SU-DHL-6 (cell line): ENCODE measurements around the gene FAM53A.

Experiments used
- CTCF ChIP-seq: fragments of 200-600 bp; sonication (generic); IDR thresholded peaks from one replicate; pipeline ENCODE4 v1.5.1; 2017; ENCODE audit warnings: antibody characterized with exemption, mild to moderate bottlenecking, low read length, moderate library complexity; ENCODE audit not compliant: insufficient read depth, poor library complexity, severe bottlenecking
- EZH2phosphoT487 ChIP-seq: fragments of 200-600 bp; sonication (generic), shearing (Covaris generic); conservative IDR thresholded peaks from 2 replicates; pipeline ENCODE4 v1.6.1; 2018; ENCODE audit warnings: mild to moderate bottlenecking, antibody characterized with exemption, low read length, moderate library complexity, mixed read lengths

DNA sequence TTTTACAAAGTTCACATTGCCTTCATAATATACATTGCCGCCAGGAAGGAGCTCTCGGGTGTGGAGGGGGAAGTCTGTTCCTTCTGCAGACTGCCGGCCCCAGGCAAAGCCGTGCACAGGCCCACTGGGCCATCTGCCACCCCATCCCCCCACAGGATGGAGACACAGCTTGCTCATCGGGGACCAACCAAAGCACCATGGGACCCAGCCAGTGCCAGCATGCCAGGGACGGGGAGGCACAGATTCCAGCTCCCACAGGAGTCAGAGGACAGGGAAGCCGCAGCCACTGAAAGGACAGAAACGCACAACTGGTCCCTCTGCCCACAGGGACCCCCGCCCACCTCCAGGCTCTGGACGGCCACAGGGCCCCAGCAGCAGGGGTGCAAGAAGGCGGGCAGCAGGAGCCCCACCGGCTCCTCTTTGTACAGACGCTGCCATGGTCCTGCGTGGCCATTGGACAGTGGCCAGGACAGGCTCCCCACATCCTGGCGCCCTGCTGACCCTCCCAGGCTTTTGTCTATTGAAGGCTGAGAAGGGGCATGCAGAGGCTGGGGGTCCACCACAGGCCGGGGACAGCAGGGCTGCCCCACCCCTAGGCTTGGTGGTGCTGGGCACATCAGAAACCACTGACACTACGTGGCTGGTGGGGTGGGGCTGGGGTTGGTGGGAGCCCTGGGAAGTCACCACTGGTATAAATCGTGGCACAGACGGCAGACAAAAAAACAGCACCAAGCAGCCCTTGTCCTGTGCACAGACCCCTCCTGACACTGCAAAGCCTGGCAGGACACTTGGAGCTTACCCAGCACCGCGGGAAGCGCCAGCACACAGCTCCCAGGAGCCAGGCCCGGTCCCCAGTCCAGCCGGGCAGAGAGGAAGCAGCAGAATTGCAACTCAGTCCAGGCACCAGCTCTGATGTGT is 89.0 kb downstream of the FAM53A start:
- TF ChIP-seq CTCF (no peak), EZH2phosphoT487 (no peak)
